Hepatocyte (in vitro differentiated cells): Measurements from ENCODE around the gene HECTD1.

Experiments used
- CTCF ChIP-seq: fragments of 200-600 bp; sonication (generic); IDR thresholded peaks from 2 replicates; pipeline ENCODE4 v1.5.1; 2016; ENCODE audit warnings: antibody characterized with exemption, mild to moderate bottlenecking; ENCODE audit not compliant: poor library complexity
- EZH2 ChIP-seq: fragments of 200-600 bp; sonication (generic); IDR thresholded peaks from 2 replicates; pipeline ENCODE4 v1.6.1; 2016; ENCODE audit warnings: antibody characterized with exemption, mild to moderate bottlenecking, borderline replicate concordance
- EZH2phosphoT487 ChIP-seq: fragments of 200-600 bp; sonication (generic); IDR thresholded peaks from one replicate; pipeline ENCODE4 v1.6.1; 2018; ENCODE audit warnings: antibody characterized with exemption, mild to moderate bottlenecking, low read depth, moderate library complexity; ENCODE audit not compliant: unreplicated experiment, severe bottlenecking

GRCh38 chr14:31068235-31068634, 139.4 kb downstream of the HECTD1 start:
- TF ChIP-seq CTCF: no peak
- no peak for TF ChIP-seq EZH2
- no peak for TF ChIP-seq EZH2phosphoT487
